GOT3 (cell line): Measurements from ENCODE around the gene CNPY4.

Experiments used
- DNase-seq: peaks from one replicate; lab custom pipeline; 2025; ENCODE audit warnings: mixed read lengths; lab: John Stamatoyannopoulos, UW

The CNPY4 gene

GRCh38 chr7:100148559-100149328, 29.3 kb downstream of the CNPY4 start, which contains the start of gene LAMTOR4:
TSS of gene LAMTOR4 (plus strand) at chr7:100148918. CDS start at chr7:100148973, 55 bp downstream.
- DNase-seq: peak; percentile 88

- no peak for DNase-seq
Observed at GRCh38 chr7:100152404-100152803, 33.0 kb downstream of the CNPY4 start.

- no peak for DNase-seq
Observed at GRCh38 chr7:100152937-100153666, 33.7 kb downstream of the CNPY4 start.

GRCh38 chr7:100153708-100154535, 34.5 kb downstream of the CNPY4 start:
- no peak for DNase-seq

GRCh38 chr7:100154651-100155491, 35.4 kb downstream of the CNPY4 start:
- no peak for DNase-seq

GRCh38 chr7:100155553-100156317, 36.3 kb downstream of the CNPY4 start:
- DNase-seq: no peak

GRCh38 chr7:100156331-100157068, 37.1 kb downstream of the CNPY4 start:
- DNase-seq: no peak

- no peak for DNase-seq
Observed at GRCh38 chr7:100157069-100157333, 37.6 kb downstream of the CNPY4 start.

- no peak for DNase-seq
Observed at GRCh38 chr7:100157334-100158228, 38.1 kb downstream of the CNPY4 start.

- peak; percentile 66 for DNase-seq
Observed at GRCh38 chr7:100158229-100159098, 39.0 kb downstream of the CNPY4 start, which contains the start of gene TRAPPC14. TSS of gene TRAPPC14 (minus strand) at chr7:100158723. CDS start at chr7:100158499, 224 bp downstream.

- DNase-seq: no peak
Observed at GRCh38 chr7:100159099-100159623, 39.7 kb downstream of the CNPY4 start.

GRCh38 chr7:100160067-100160466, 40.6 kb downstream of the CNPY4 start:
- no peak for DNase-seq

GRCh38 chr7:100163006-100163531, 43.6 kb downstream of the CNPY4 start:
- no peak for DNase-seq

GRCh38 chr7:100163871-100164270, 44.4 kb downstream of the CNPY4 start:
- no peak for DNase-seq

- no peak for DNase-seq
Observed at GRCh38 chr7:100166317-100166940, 47.0 kb downstream of the CNPY4 start.

GRCh38 chr7:100166970-100167911, 47.8 kb downstream of the CNPY4 start:
- no peak for DNase-seq
